GM21717 (cell line): Measurements from ENCODE around the gene PRKCI.
"Not testable (repeated sequence)": the region's sequence is repeated elsewhere in the genome, so short reads cannot be mapped to it uniquely, and the experiment has no call there.

Experiments
- ATAC-seq: cut with Tn5 transposase; IDR thresholded peaks from one replicate; pipeline ENCODE4 v1.9.1; 2021; ENCODE audit warnings: mild to moderate bottlenecking, moderate library complexity; ENCODE audit not compliant: unreplicated experiment

Gene PRKCI

GRCh38 chr3:170278627-170279026 lies 56.4 kb downstream of the PRKCI start:
- ATAC-seq: no peak

- ATAC-seq: no peak
These were observed 68.0 kb downstream of the PRKCI start for GRCh38 chr3:170290194-170290593.

DNA sequence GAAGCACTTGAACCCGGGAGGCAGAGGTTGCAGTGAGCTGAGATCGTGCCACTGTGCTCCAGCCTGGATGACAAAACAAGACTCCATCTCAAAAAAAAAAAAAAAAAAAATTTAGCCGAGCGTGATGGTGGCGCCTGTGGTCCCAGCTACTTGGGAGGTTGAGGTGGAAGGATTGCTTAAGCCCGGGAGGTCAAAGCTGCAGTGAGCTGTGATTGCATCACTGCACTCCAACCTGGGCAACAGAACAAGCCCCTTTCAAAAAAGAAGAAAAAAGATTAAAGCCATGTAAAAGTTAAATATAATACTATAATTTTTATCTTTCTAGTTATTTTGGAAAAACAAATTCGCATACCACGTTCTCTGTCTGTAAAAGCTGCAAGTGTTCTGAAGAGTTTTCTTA lies 73.4 kb downstream of the PRKCI start:
- ATAC-seq: no peak

DNA sequence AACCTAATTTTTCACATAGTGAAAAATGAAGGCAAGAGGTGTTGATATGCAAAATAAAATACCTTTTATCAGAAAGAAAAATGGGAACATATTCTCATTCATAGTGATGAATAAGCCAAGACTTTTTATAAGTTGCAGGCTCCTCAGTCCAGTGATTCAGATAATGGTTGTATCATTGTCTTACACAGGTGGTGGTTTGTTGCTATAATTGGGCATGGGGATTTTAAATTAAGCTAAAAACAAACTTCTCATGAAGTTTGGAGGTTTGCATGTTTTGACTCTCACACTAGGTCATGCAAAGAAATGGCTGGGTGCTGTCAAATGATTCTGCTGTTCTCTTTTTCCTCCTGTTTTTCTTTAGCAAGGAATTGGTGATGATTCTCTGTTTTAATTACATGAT lies 74.5 kb downstream of the PRKCI start:
- ATAC-seq: no peak

- ATAC-seq: no peak
These were observed 79.2 kb downstream of the PRKCI start for GRCh38 chr3:170301405-170301804.

DNA sequence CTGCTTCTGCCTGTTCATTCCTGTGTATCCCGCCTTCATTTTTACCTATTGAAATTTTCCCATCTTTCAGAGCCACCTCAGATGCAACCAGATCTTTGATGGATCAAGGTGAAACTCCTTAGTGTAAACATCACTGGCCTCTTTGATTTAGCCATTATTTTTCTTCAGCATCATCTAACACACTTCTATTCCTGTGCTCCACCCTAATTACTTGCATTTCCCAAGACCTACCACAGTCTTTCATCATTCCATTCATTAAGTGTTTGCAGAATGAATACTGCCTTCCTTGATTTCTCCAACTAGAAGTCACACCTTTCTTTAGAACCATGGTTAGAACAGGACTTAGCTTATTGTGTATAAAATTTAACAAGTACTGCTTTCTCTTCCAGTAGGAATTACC lies 79.8 kb downstream of the PRKCI start:
- no peak for ATAC-seq

DNA sequence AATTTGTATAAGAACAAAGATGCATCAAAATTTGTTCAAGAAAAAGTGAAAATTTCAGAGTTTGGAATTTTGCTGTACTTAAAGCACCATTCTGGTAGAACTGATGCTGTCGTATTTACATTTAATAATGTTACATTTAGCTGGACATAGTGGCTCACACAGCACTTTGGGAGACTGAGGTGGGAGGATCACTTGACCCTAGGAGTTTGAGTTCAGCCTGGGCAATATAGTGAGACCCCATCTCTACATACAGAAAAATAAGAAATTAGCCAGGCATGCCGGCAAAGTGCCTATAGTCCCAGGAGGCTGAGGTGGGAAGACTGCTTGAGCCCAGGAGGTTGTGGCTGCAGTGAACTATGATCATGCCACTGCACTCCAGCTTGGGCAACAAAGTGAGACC lies 83.8 kb downstream of the PRKCI start:
- no peak for ATAC-seq

DNA sequence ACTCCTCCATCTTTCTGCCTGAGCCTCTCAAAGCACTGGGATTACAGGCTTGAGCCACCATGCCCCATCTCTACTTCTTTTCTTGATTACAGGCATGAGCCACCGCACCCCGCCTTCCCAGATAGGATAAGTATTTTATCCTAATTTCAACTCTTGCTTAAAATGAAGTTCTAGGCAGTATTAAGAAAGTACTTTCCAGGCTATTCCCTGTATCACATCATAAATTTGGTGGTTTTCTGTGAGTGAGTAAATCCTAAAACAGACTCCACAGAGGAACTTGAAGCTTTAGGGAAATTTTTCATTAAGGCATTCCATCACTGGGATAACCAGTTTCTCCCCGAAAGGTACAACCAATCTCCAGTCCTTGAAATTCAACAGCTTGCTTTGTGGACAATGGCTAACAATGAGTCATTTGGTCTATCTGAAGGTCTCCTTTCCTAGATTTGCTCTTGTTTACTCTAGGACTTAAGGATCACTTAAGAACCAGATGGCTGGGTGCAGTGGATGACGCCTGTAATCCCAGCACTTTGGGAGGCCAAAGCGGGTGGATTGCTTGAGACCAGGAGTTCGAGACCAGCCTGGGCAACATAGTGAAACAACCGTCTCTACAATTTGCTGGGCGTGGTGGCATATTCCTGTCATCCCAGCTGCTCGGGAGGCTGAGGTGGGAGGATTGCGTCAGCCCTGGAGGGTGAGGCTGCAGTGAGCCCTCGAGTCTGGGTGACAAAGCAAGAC lies 85.6 kb downstream of the PRKCI start:
- ATAC-seq: no peak

DNA sequence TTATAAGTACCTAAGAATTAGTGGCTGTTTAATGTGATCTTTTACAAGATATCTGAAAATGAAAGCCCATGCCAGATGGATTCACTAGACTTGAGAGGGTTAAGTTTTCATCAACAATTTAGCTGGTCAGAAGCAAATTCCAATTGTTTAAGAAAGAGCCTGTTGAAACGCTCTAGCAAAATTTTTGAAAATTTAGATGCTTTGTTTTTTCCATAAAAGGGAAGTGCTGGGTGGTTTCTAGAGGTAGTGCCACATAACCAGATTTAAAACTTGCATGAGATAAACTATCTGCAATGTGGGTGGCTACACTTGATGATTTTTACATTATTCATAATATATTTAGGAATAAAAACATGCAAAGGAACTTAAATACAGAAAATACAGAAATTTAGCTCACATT lies 86.8 kb downstream of the PRKCI start:
- ATAC-seq: no peak

- no peak for ATAC-seq
These were observed 95.7 kb downstream of the PRKCI start for GRCh38 chr3:170317954-170318353.

- ATAC-seq: no peak
These were observed 98.4 kb downstream of the PRKCI start for GRCh38 chr3:170320461-170321121.

DNA sequence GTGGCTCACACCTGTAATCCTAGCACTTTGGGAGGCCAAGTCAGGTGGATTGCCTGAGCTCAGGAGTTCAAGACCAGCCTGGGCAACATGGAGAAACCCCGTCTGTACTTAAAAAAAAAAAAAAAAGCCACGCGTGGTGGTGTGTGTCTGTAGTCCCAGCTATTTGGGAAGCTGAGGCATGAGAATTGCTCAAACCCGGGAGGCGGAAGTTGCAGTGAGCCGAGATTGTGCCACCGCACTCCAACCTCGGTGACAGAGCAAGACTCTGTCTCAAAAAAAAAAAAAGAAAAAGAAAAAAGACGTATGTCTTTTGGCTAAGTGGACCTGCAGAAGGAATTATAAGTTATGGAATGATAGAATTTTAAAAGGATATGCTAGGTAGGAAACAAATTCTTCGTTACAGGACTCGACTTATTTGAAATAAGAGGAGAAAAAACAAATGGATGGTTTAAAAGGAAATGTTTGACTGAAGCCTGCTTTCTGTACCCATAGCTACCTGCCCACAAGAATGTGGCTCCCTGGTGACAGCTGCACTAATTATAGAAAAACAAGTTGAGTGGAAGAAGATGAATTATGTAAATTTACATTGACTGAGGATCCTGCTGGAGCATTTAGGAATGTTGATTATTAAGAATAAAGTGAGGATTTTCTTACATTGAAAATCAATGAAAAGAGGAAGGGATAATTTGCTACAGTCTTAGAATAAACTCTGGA lies 99.3 kb downstream of the PRKCI start:
- ATAC-seq: no peak

GRCh38 chr3:170322566-170323269 lies 100.5 kb downstream of the PRKCI start:
- no peak for ATAC-seq

GRCh38 chr3:170323331-170323730 lies 101.1 kb downstream of the PRKCI start:
- ATAC-seq: no peak

DNA sequence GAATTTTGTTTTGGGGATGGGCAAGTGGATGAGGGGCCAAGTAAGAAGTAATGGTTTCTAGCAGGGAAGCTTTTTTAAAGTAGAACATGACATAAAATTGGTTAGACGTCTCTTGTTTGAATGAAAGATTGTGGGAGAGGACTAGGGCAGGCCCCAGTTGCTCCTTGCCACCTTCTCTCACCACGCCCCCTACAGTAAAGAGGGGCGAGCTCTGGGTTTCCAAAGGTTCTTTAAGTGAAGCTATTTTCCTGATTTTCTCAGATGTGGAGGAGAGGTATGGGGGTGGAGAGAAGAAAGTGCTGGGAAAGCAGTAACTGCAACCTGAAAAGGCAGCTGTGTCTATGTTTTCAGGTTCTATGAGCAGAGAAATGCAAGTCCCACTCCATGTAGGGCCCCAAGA lies 102.7 kb downstream of the PRKCI start:
- ATAC-seq: no peak

DNA sequence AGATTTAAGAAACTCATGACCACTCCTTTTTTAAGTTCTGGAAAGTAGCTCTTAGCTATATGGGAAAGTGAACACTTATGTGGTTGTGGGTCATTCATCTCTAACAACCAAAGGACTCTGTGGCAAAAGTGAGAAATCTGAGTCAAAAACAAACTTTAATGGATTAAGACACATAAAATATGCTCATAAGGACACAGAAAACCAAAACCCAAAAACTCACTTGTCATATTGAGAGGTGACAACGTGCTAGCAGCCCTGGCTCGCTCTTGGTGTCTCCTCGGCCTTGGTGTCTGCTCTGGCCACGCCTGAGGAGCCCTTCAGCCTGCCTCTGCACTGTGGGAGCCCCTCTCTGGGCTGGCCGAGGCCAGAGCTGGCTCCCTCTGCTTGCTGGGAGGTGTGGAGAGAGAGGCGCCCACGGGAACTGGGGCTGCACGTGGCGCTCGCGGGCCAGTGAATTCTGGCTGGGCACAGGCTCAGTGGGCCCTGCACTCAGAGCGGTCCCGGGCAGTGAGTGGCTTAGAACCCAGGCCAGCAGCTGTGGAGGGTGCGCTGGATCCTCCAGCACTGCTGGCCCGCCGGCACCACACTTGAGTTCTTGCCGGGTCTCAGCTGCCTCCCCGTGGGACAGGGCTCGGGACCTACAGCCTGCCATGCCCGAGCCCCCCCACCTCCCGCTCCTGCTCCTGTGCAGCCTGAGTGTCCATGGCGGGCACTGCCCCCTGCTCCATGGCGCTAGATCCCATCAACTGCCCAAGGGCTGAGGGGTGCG lies 105.0 kb downstream of the PRKCI start:
- ATAC-seq: no peak

GRCh38 chr3:170327868-170328548 lies 105.8 kb downstream of the PRKCI start:
- ATAC-seq: not testable (repeated sequence)

- ATAC-seq: no peak
These were observed 108.1 kb downstream of the PRKCI start for GRCh38 chr3:170330366-170330765.

DNA sequence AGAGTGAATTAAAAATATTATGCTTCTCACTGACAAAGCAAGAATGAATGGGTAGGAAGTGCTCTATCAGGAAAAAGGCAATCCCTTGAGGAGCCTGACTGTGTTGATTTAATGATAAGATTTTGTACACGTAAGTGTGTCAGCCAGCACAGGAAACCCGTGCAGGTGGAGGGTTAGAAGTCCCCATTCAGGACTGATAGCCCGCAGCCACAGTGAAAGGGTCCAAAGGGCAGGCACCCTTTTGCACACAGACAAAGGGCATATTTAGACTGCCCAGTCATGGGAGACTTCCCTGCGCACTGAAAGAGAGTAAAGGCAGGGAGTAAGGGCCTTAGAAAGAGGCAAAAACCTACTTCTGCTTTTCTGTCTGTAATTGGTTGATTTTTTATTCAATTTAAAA lies 108.9 kb downstream of the PRKCI start:
- no peak for ATAC-seq

- no peak for ATAC-seq
These were observed 115.2 kb downstream of the PRKCI start for GRCh38 chr3:170337420-170337819.
